IPS DF 6.9 (cell line): ENCODE measurements around the gene BCL2L1.
"Not testable (repeated sequence)": the region's sequence is repeated elsewhere in the genome, so short reads cannot be mapped to it uniquely, and the experiment has no call there.

Experiments
- DNase-seq: peaks from one replicate; pipeline ENCODE4 v3.0.0-alpha.2; 2013; ENCODE audit warnings: low read depth, low spot score
- H3K27ac ChIP-seq: one replicate; pipeline ENCODE4 v1.5.1; 2013; ENCODE audit warnings: low read length, control low read depth
- H3K27me3 ChIP-seq: 2 replicates; pipeline ENCODE4 v1.6.1; 2013; ENCODE audit warnings: mild to moderate bottlenecking, low read length; ENCODE audit not compliant: control insufficient read depth, insufficient read depth
- H3K36me3 ChIP-seq: 2 replicates; pipeline ENCODE4 v1.6.1; 2013; ENCODE audit warnings: low read length; ENCODE audit not compliant: control insufficient read depth, insufficient read depth
- H3K4me1 ChIP-seq: 2 replicates; pipeline ENCODE4 v1.6.1; 2013; ENCODE audit warnings: low read length; ENCODE audit not compliant: control insufficient read depth, insufficient read depth
- H3K4me3 ChIP-seq: 2 replicates; pipeline ENCODE4 v1.5.1; 2013; ENCODE audit warnings: mild to moderate bottlenecking, low read length
- H3K9me3 ChIP-seq: 2 replicates; pipeline ENCODE4 v1.6.1; 2013; ENCODE audit warnings: low read length, inconsistent platforms; ENCODE audit not compliant: control insufficient read depth, insufficient read depth
- WGBS: extraction: QIAGEN DNeasy Blood & Tissue Kit; methylation state at CpG from one replicate; pipeline ENCODE4 v1.1.7; 2013; ENCODE audit warnings: mixed read lengths, missing lambda C conversion rate; ENCODE audit not compliant: insufficient read length, insufficient coverage; 5-methylcytosine and 5-hydroxymethylcytosine counted together

Gene BCL2L1

GRCh38 chr20:31751126-31751525 is 28.5 kb upstream of the BCL2L1 start:
- Histone ChIP-seq H3K36me3 (no peaks in the 10 kb centered on the region), H3K27me3 (no peaks in the 10 kb centered on the region), H3K4me1 (no peaks in the 10 kb centered on the region), H3K9me3 (no peaks in the 10 kb centered on the region), H3K27ac (no peak overlapping the region), H3K4me3 (no peak overlapping the region)
- no peak for DNase-seq
- no CpG with 5 or more reads among the region's 1 CpG for WGBS

- DNase-seq: no peak
- no peak overlapping the region for H3K27ac ChIP-seq
- H3K36me3 ChIP-seq: no peaks in the 10 kb centered on the region
- H3K4me1 ChIP-seq: no peaks in the 10 kb centered on the region
- H3K9me3 ChIP-seq: no peaks in the 10 kb centered on the region
- H3K4me3 ChIP-seq: no peak overlapping the region
- no peaks in the 10 kb centered on the region for H3K27me3 ChIP-seq
- WGBS: no CpG with 5 or more reads among the region's 8 CpGs
Observed at GRCh38 chr20:31749223-31749622, 26.6 kb upstream of the BCL2L1 start.

GRCh38 chr20:31747640-31748039 is 25.0 kb upstream of the BCL2L1 start:
- no peak for DNase-seq
- H3K4me3 ChIP-seq: no peak overlapping the region
- H3K4me1 ChIP-seq: no peaks in the 10 kb centered on the region
- H3K27ac ChIP-seq: no peak overlapping the region
- WGBS: no CpG with 5 or more reads among the region's 5 CpGs
- no peaks in the 10 kb centered on the region for H3K27me3 ChIP-seq
- H3K9me3 ChIP-seq: no peaks in the 10 kb centered on the region
- H3K36me3 ChIP-seq: no peaks in the 10 kb centered on the region

GRCh38 chr20:31747028-31747427 is 24.4 kb upstream of the BCL2L1 start:
- H3K36me3 ChIP-seq: not testable (repeated sequence)
- WGBS: no CpG with 5 or more reads among the region's 14 CpGs

GRCh38 chr20:31746068-31746878 is 23.6 kb upstream of the BCL2L1 start:
- H3K27ac ChIP-seq: no peak overlapping the region
- WGBS: no CpG with 5 or more reads among the region's 1 CpG
- no peaks in the 10 kb centered on the region for H3K9me3 ChIP-seq
- no peak overlapping the region for H3K4me3 ChIP-seq
- DNase-seq: no peak
- no peaks in the 10 kb centered on the region for H3K36me3 ChIP-seq
- no peaks in the 10 kb centered on the region for H3K27me3 ChIP-seq
- no peaks in the 10 kb centered on the region for H3K4me1 ChIP-seq

More at GRCh38 chr20:31747028-31747427, 24.4 kb upstream of the BCL2L1 start:
- not testable (repeated sequence) for H3K9me3 ChIP-seq, H3K27ac ChIP-seq, H3K27me3 ChIP-seq, H3K4me3 ChIP-seq, DNase-seq, H3K4me1 ChIP-seq

DNA sequence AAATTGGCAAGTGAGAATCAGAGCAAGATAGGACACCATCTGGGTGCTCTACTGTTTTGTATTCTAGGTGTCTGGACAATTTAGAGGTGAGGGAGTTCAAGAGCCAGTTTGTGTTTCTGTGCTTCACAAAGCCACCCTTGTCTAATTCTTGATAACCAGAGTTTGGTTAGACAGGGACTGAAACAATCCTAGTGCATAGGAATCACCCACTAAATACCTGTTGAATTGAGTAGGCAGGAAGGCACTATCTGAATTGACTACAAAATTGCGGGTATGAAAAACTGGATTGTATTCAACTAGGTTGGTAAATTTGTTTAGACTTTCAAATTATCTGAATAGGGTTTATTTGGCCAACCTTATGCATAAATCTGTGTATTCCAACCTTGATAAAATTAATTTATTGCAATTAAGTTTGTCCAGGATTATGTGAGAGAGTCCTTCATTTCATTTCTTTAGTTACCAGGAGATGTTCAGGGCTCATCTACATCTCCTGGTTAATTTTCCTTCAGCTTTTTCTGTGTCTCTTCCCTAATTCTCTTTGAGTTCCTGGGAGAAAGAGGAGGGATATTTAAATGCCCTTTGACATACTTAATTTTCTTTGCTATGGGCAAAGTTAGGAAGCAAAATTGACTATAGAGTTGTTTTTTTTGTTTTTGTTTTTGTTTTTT is 18.1 kb upstream of the BCL2L1 start:
- Histone ChIP-seq H3K4me3 (peak overlapping the region; percentile 0; the same call in 1 of the 2 replicates), H3K27me3 (no peaks in the 10 kb centered on the region), H3K4me1 (no peaks in the 10 kb centered on the region), H3K27ac (no peak overlapping the region), H3K36me3 (no peaks in the 10 kb centered on the region), H3K9me3 (no peaks in the 10 kb centered on the region)
- DNase-seq: no peak
- WGBS: no CpG with 5 or more reads among the region's 1 CpG

DNA sequence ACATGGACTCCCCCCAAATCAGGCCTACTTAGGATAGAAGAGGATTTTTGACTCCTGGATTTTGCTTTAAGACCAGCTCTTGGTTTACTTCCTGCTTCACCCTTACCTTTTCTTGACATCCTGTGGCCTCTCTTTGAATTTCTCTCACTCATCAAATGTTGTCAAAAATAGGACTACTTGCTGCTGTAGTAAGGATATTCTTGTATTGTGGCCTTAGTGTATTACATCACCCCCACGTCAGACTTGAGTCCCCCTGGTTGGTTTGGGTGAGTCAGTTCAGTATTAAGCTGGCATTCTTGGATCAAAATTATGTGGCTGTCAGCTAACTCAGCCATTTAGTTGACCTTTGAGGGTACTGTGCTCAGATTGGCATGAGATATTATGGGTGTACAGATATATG is 17.5 kb upstream of the BCL2L1 start:
- Histone ChIP-seq H3K27ac (no peak overlapping the region), H3K4me1 (no peaks in the 10 kb centered on the region), H3K27me3 (no peaks in the 10 kb centered on the region), H3K4me3 (peak overlapping the region; percentile 0; the same call in 1 of the 2 replicates), H3K36me3 (no peaks in the 10 kb centered on the region), H3K9me3 (no peaks in the 10 kb centered on the region)
- no CpG with 5 or more reads among the region's 1 CpG for WGBS
- no peak for DNase-seq

DNA sequence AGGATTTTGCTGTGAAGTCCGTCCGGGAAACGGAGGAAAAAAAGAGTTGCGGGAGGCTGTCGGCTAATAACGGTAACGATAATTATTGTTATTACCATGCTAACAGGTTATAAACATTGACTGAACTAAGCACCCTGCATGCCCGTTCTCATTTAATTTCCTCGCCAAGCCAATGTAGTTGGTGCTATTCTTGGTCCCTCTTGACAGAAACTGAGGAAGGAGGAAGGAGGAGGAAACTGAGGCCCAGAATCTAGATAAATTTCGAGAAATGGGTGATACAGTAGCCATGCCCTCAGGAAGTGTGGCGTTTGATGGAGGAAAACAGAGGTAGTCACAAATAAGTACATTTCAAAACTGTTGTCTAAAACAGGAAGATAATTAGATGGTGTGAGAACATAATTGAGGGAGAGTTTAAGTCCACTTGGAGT is 16.9 kb upstream of the BCL2L1 start:
- Histone ChIP-seq H3K4me1 (no peaks in the 10 kb centered on the region), H3K27ac (no peak overlapping the region), H3K9me3 (no peaks in the 10 kb centered on the region), H3K4me3 (peak overlapping the region; percentile 71), H3K36me3 (no peaks in the 10 kb centered on the region), H3K27me3 (no peaks in the 10 kb centered on the region)
- no CpG with 5 or more reads among the region's 11 CpGs for WGBS
- no peak for DNase-seq

DNA sequence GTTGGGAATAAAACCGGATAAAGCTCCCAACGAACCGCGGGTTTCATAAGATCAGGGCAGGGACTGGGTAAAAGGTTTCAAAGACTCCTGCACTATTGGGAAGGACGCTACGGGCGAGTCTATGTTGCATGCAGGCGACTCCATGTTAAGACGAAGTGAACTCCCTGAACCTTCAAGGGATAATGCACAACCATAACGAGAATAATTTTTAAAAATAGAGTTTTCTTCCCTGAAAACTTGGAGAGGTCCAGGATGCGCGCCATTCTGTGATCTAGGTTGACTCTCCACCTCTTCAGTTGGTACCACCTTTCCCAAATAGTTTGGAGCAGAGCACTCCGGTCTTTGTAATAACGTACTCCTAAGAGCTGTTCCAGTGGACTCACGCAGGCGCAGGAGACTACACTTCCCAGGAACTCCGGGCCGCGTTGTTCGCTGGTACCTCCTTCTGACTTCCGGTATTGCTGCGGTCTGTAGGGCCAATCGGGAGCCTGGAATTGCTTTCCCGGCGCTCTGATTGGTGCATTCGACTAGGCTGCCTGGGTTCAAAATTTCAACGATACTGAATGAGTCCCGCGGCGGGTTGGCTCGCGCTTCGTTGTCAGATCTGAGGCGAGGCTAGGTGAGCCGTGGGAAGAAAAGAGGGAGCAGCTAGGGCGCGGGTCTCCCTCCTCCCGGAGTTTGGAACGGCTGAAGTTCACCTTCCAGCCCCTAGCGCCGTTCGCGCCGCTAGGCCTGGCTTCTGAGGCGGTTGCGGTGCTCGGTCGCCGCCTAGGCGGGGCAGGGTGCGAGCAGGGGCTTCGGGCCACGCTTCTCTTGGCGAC is 16.3 kb upstream of the BCL2L1 start, which contains the start of gene TPX2:
Gene TPX2 (plus strand): TSS at position 562 of the 821 bp plus-strand sequence. CDS start 18,187 bp downstream, outside the sequence.
- DNase-seq: peak; percentile 95
- no CpG with 5 or more reads among the region's 54 CpGs for WGBS
- Histone ChIP-seq H3K9me3 (no peaks in the 10 kb centered on the region), H3K4me3 (peak within 1 kb of the TSS; percentile 71), H3K36me3 (no peaks in the 10 kb centered on the region), H3K27me3 (no peaks in the 10 kb centered on the region), H3K4me1 (no peaks in the 10 kb centered on the region), H3K27ac (no peak within 1 kb of the TSS)

DNA sequence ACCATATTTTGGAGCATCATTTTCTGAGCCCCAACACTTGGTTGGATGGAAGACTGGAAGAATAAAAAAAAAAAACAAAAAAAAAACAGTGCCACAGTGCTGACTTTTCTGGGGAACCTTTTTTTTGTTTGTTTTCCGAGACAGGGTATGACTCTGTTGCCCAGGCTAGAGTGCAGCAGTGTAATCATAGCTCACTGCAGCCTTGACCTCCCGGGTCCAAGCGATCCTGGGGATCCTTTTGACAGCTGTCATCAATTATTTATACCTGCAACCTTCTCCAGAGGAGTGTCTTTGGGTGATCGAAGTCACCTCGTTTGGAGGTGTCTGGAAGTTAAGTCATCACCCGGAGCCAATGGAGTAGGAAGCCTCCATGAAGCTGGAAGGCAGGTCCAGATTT is 8.7 kb upstream of the BCL2L1 start:
- no peak for DNase-seq
- H3K4me3 ChIP-seq: no peak overlapping the region
- no peaks in the 10 kb centered on the region for H3K36me3 ChIP-seq
- no peak overlapping the region for H3K27ac ChIP-seq
- no peaks in the 10 kb centered on the region for H3K9me3 ChIP-seq
- no CpG with 5 or more reads among the region's 6 CpGs for WGBS
- no peaks in the 10 kb centered on the region for H3K4me1 ChIP-seq
- no peaks in the 10 kb centered on the region for H3K27me3 ChIP-seq
